GM23338 (cell line): Measurements from ENCODE around the gene PRKAA1. TPM values are rescaled to one million over a fixed set of nuclear protein-coding genes. Genes with fewer than 3 reads are reported as not detected.

Source experiments
- ATAC-seq: fragments of 200-7000 bp; cut with Tn5 transposase; 3 replicates; pipeline ENCODE4 v1.9.1; 2020
- DNase-seq: peaks from one replicate; pipeline ENCODE4 v3.0.0-alpha.2; 2015; ENCODE audit warnings: low spot score
- H2AFZ ChIP-seq: fragments of 200-600 bp; sonication (generic); 2 replicates; pipeline ENCODE4 v1.8.0; 2016; ENCODE audit warnings: antibody characterized with exemption, mild to moderate bottlenecking, moderate library complexity
- H3F3A ChIP-seq: fragments of 200-600 bp; sonication (generic); replicated peaks from 2 replicates; pipeline ENCODE4 v1.8.0; 2017; ENCODE audit warnings: antibody characterized with exemption, mixed run types, low read depth
- H3K27ac ChIP-seq: fragments of 200-600 bp; sonication (generic); 2 replicates; pipeline ENCODE4 v1.6.1; 2016; ENCODE audit warnings: low read depth
- H3K27me3 ChIP-seq: fragments of 200-600 bp; sonication (generic); 2 replicates; pipeline ENCODE4 v1.8.0; 2016; ENCODE audit warnings: mild to moderate bottlenecking, mixed run types, moderate library complexity; ENCODE audit not compliant: insufficient read depth
- H3K36me3 ChIP-seq: fragments of 200-600 bp; sonication (generic); 2 replicates; pipeline ENCODE4 v1.8.0; 2016; ENCODE audit warnings: mild to moderate bottlenecking; ENCODE audit not compliant: insufficient read depth
- H3K4me1 ChIP-seq: fragments of 200-600 bp; sonication (generic); 2 replicates; pipeline ENCODE4 v1.8.0; 2016; ENCODE audit warnings: mild to moderate bottlenecking, moderate library complexity; ENCODE audit not compliant: insufficient read depth
- H3K4me2 ChIP-seq: fragments of 200-600 bp; sonication (generic); 2 replicates; pipeline ENCODE4 v1.7.1; 2017; ENCODE audit warnings: mixed run types
- H3K4me3 ChIP-seq: fragments of 200-600 bp; sonication (generic); 2 replicates; pipeline ENCODE4 v1.6.1; 2016; ENCODE audit warnings: mixed run types
- H3K79me2 ChIP-seq: fragments of 200-600 bp; sonication (generic); replicated peaks from 2 replicates; pipeline ENCODE4 v1.8.0; 2017; ENCODE audit warnings: mild to moderate bottlenecking; ENCODE audit not compliant: insufficient read depth
- H3K9me2 ChIP-seq: fragments of 200-600 bp; sonication (generic); 2 replicates; pipeline ENCODE4 v1.8.0; 2017; ENCODE audit not compliant: insufficient read depth
- H4K20me1 ChIP-seq: fragments of 200-600 bp; sonication (generic); replicated peaks from 2 replicates; pipeline ENCODE4 v1.8.0; 2017; ENCODE audit warnings: mild to moderate bottlenecking; ENCODE audit not compliant: insufficient read depth
- H3K27ac Mint-ChIP-seq: 2 replicates; pipeline ENCODE4 v1.8.0; 2020; ENCODE audit warnings: inconsistent platforms, mild to moderate bottlenecking, moderate library complexity, mixed read lengths
- H3K27me3 Mint-ChIP-seq: 3 replicates; pipeline ENCODE4 v1.8.0; 2022; ENCODE audit warnings: low read depth, mild to moderate bottlenecking, moderate library complexity, mixed read lengths, inconsistent platforms; ENCODE audit not compliant: insufficient read depth, poor library complexity
- H3K36me3 Mint-ChIP-seq: 3 replicates; pipeline ENCODE4 v1.8.0; 2021; ENCODE audit warnings: low read depth, mild to moderate bottlenecking, inconsistent platforms, moderate library complexity, mixed read lengths
- H3K4me1 Mint-ChIP-seq: 3 replicates; pipeline ENCODE4 v1.8.0; 2020; ENCODE audit warnings: mild to moderate bottlenecking, inconsistent platforms, mixed read lengths
- H3K4me3 Mint-ChIP-seq: 3 replicates; pipeline ENCODE4 v1.8.0; 2021; ENCODE audit warnings: moderate library complexity, mild to moderate bottlenecking, inconsistent platforms, mixed read lengths
- H3K9me3 Mint-ChIP-seq: 3 replicates; pipeline ENCODE4 v1.8.0; 2020; ENCODE audit warnings: moderate library complexity, mild to moderate bottlenecking, inconsistent platforms, mixed read lengths
- CTCF ChIP-seq, 2 experiments: fragments of 200-600 bp in 1 of 2; sonication (generic) in 1 of 2; conservative IDR thresholded peaks; 2 replicates each; pipeline versions ENCODE4 v1.5.1 to v1.6.1; 2016 to 2017; ENCODE audit warnings: antibody characterized with exemption in 2 of 2, low read depth in 2 of 2, mild to moderate bottlenecking in 2 of 2, moderate library complexity in 1 of 2
- EZH2 ChIP-seq: fragments of 200-600 bp; sonication (generic); IDR thresholded peaks from one replicate; pipeline ENCODE4 v1.8.0; 2017; ENCODE audit warnings: antibody characterized with exemption, mild to moderate bottlenecking, low read depth; ENCODE audit not compliant: unreplicated experiment
- REST ChIP-seq: IDR thresholded peaks from one replicate; pipeline ENCODE4 v1.6.1; 2018; ENCODE audit warnings: antibody characterized with exemption; ENCODE audit not compliant: unreplicated experiment
- ZNF114 ChIP-seq: fragments of 250-450 bp; sonication (Bioruptor Pico); IDR thresholded peaks from 2 replicates; pipeline ENCODE4 v1.5.0; 2020; ENCODE audit warnings: mild to moderate bottlenecking, moderate library complexity
- polyA plus RNA-seq: library from polyadenylated mRNA; unstranded; fragments of >200 nt; fragmentation: Nextera tagmentation; extraction: Ambion mirVana; gene quantifications from 2 replicates; pipeline ENCODE4 v1.2.1, GENCODE V29; 2016
- total RNA-seq: library from RNA; depleted of rRNA; stranded (reverse); fragments of >200 nt; shearing (Covaris generic); gene quantifications from 2 replicates; pipeline ENCODE4 v1.2.3, GENCODE V29; 2014

Gene PRKAA1
- total and polyA plus RNA-seq, 2 experiments from 2014 or later, result 10.3 to 35.0 TPM

GRCh38 chr5:40842351-40842750 is 44.2 kb upstream of the PRKAA1 start:
- Histone ChIP-seq H3K4me1 (peaks cover under 1% of the 10 kb centered on the region; the same call in 1 of the 2 replicates), H3K4me3 (no peak overlapping the region), H3K36me3 (no peaks in the 10 kb centered on the region), H4K20me1 (no peaks in the 10 kb centered on the region), H3K9me2 (no peaks in the 10 kb centered on the region), H3K79me2 (no peaks in the 10 kb centered on the region), H3F3A (no peaks in the 10 kb centered on the region), H3K27me3 (no peaks in the 10 kb centered on the region), H3K27ac (no peak overlapping the region), H3K4me2 (no peak overlapping the region), H2AFZ (no peak overlapping the region)
- ATAC-seq (no peak), DNase-seq (no peak)
- Mint-ChIP-seq H3K4me1 (peaks cover 14% of the 10 kb centered on the region; the same call in 2 of the 3 replicates), H3K27ac (no peak overlapping the region), H3K27me3 (no peaks in the 10 kb centered on the region), H3K36me3 (no peaks in the 10 kb centered on the region), H3K9me3 (no peaks in the 10 kb centered on the region), H3K4me3 (no peak overlapping the region)
- TF ChIP-seq ZNF114, result no peak
- no peak for TF ChIP-seq REST
- TF ChIP-seq CTCF (conservative IDR thresholded peaks at IDR 0.05; ENCODE audit: low read depth in 2 of 2), result no peak

GRCh38 chr5:40841068-40841805 is 43.1 kb upstream of the PRKAA1 start, which contains the start of gene CARD6:
Gene CARD6 (plus strand): TSS chr5:40841367. CDS start chr5:40841383, 16 bp downstream.
- Histone ChIP-seq H3K9me2 (no peaks in the 10 kb centered on the region), H3K36me3 (no peaks in the 10 kb centered on the region), H4K20me1 (no peaks in the 10 kb centered on the region), H2AFZ (peak within 1 kb of the TSS; percentile 19), H3K4me1 (peaks cover 6% of the 10 kb centered on the region), H3K4me2 (peak within 1 kb of the TSS; percentile 39), H3K4me3 (peak within 1 kb of the TSS; percentile 29), H3K27me3 (no peaks in the 10 kb centered on the region), H3K27ac (no peak within 1 kb of the TSS), H3K79me2 (no peaks in the 10 kb centered on the region), H3F3A (no peaks in the 10 kb centered on the region)
- Mint-ChIP-seq H3K4me1 (peaks cover 19% of the 10 kb centered on the region), H3K4me3 (peak within 1 kb of the TSS; percentile 57), H3K27me3 (no peaks in the 10 kb centered on the region), H3K27ac (peak within 1 kb of the TSS; percentile 28), H3K9me3 (no peaks in the 10 kb centered on the region), H3K36me3 (no peaks in the 10 kb centered on the region)
- TF ChIP-seq CTCF (conservative IDR thresholded peaks at IDR 0.05; ENCODE audit: low read depth in 2 of 2), result peak in 1 of 2 experiments; percentile 35; a peak in 1 of 4 replicates
- no peak for TF ChIP-seq EZH2
- ATAC-seq, result peak; percentile 59
- no peak for DNase-seq
